GM18505 (cell line): ENCODE data around the gene HNRNPA2B1.

Experiments used
- ATAC-seq: cut with Tn5 transposase; IDR thresholded peaks from one replicate; pipeline ENCODE4 v1.9.1; 2021; ENCODE audit not compliant: unreplicated experiment
- POLR2A ChIP-seq: IDR thresholded peaks from 4 replicates; pipeline ENCODE4 v1.6.1; 2011; ENCODE audit warnings: borderline replicate concordance; ENCODE audit not compliant: insufficient read depth, insufficient read length; ENCODE audit errors: extremely low read depth

Gene HNRNPA2B1

DNA sequence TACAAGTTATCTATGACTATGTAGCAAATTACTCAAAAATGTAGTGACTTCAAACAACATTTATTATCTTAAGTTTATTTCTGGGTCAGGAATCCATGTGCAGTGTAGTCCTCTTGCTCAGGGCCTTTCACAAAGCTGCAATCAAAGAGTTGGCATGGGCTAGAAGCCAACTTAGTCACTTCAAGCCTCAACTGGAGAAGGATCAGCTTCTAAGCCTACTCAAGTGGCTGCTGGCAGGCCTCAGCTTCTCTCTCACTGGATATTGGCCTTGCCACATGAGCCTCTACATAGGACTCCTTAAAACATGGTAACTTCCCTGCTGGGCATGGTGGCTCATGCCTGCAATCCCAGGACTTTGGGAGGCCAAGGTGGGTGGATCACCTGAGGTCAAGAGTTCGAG is 53.5 kb downstream of the HNRNPA2B1 start:
- no peak for TF ChIP-seq POLR2A
- no peak for ATAC-seq

DNA sequence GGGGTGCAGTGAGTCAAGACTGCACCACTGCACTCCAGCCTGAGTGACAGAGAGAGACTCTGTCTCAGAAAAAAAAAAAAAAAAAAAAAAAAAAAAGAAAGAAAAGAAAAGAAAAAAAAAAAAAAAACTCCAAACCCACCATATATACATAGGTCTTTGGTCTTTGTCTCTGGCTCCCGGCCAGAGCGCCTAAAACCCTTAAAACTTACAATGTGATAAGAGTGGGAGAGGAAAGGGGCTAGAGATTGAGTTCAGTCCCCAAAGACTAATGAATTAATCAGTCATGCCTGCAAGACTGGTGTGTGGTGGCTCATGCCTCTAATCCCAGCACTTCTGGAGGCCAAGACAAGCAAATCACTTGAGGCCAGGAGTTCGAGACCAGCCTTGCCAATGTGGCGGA is 55.3 kb downstream of the HNRNPA2B1 start:
- TF ChIP-seq POLR2A: no peak
- no peak for ATAC-seq

DNA sequence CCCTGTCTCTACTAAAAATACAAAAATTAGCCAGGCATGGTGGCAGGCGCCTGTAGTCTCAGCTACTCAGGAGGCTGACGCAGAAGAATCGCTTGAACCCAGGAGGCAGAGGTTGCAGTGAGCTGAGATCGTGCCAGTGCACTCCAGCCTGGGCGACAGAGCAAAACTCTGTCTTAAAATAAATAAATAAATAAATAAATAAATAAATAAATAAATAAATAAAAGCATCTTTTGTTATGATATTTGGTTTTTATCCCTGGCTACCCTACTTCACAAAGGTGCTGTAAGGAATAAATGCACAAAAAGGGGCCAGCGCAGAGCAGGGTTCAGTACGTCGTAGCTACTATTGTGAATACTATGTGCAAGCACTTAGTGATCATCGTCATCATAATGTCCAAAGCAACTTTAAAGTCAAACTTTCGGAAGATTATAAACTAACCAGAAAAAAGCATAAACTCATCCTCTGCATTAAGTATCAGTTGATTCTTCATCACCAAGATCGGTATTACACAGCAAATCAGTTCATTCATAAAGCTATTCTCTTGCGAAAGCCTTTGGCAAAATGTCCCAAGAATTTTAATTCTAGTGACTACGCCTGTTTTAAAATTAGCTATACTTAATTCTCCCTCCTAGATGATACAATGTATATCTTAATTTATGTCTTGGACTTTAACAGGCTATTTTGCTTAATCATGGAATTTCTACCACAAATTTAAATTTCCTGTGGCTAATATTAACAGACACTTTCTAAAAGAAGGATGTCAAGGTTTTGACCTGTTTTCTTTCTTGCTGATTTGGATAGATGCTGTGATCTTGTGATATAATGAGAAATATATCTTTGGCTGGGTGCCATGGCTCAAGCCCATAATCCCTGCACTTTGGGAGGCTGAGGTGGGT is 56.1 kb downstream of the HNRNPA2B1 start:
- TF ChIP-seq POLR2A: no peak
- ATAC-seq: no peak

DNA sequence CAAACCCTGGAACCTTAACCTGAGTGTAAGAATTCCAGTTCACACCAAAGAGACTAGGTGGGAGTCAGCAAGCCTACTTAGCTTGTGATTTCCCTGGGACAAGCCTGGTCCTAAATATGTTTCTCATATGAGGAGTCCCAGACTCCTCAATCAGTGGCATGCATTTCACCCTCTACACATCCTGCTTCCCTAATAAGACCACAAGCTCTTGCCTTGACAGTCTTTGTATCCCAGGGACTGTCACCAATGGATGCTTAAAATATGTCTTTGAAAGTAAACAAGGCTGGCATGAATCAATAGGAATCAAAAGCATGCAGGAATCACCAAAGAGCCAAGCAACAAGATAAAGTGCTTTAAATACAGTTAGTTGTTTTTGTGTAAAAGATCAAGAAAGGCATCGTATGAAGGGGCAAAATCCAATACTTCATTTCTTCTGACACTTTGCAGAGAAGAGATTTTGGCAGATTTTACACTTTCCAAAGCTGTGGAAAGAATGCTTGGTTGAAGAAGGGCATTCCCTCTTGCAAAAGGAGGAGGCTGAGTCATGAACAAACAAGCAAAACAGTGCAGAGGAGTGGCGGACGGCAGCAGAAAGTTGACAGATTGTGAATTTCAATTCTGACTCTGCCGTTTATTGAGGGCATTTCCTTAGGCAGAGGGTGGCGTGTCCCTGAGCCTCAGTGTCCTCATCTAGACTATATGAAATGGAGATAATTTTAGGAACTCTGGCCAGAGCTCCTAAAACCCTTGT is 57.1 kb downstream of the HNRNPA2B1 start:
- no peak for TF ChIP-seq POLR2A
- no peak for ATAC-seq

DNA sequence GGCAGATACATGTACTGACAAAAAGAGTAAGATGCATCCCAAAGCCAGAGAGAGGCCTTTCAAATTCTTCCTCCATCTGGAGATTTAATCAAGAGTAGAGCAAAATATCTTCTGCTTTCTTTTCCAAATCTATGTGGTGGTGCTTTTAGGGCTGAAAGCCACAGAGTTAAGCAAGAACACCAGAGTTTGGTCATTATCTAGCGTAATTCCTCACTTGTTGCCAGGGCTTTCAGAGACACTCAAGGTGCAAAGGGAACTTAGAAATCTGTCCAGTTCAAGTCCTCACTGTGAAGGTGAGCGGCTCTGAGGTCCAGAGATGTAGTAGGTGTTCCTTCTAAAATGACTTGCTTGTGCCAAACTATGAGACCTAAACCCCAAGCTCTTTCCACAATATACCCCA is 59.5 kb downstream of the HNRNPA2B1 start:
- ATAC-seq: no peak
- TF ChIP-seq POLR2A: no peak

DNA sequence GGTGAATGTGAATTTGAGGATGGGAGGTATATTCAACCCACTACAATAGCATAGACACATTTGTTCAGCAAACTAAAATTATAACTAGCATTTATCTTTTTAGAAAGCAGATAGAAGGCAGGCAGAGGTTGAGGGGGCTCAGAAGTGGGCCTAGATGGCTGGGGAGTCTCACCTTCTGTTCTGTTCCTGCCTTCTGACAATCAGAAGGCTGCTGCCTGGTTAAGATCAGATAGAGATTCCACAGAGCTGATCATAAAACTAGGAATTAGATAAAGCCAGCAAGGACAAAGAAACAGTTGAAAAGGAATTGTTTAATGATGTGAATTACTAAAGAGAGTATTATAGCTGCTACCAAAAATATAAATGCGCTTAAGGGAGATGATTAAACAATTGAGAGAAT is 60.2 kb downstream of the HNRNPA2B1 start:
- ATAC-seq: no peak
- no peak for TF ChIP-seq POLR2A
